VCaP (cell line): ENCODE results near the gene HSD17B4.
A peak's percentile ranks its signal among the peaks of the same experiment; 100 is the strongest.
"Not testable (repeated sequence)": the region's sequence is repeated elsewhere in the genome, so short reads cannot be mapped to it uniquely, and the experiment has no call there.

Experiments used
- H3K27ac ChIP-seq: fragments of 450-650 bp; 2 replicates; pipeline ENCODE4 v1.5.1; 2017
- CTCF ChIP-seq: fragments of 450-650 bp; conservative IDR thresholded peaks from 2 replicates; pipeline ENCODE4 v1.5.1; 2017; ENCODE audit warnings: mild to moderate bottlenecking, moderate library complexity

The HSD17B4 gene

DNA sequence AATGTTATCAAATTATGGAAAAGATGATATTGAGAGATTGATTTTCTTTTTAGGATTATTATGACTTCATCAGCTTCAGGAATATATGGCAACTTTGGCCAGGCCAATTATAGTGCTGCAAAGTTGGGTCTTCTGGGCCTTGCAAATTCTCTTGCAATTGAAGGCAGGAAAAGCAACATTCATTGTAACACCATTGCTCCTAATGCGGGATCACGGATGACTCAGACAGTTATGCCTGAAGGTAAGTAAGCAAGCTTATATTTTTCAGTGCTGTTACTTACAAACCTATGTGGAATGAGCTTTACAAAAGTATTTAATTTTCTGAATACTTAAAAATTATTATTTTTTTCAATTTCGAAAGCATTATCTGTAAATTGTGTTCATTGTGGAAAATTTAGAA is 26.5 kb downstream of the HSD17B4 start:
- H3K27ac ChIP-seq, result no peak overlapping the region
- TF ChIP-seq CTCF, result no peak

- not testable (repeated sequence) for H3K27ac ChIP-seq
These were observed 28.3 kb downstream of the HSD17B4 start for GRCh38 chr5:119480629-119481028.

DNA sequence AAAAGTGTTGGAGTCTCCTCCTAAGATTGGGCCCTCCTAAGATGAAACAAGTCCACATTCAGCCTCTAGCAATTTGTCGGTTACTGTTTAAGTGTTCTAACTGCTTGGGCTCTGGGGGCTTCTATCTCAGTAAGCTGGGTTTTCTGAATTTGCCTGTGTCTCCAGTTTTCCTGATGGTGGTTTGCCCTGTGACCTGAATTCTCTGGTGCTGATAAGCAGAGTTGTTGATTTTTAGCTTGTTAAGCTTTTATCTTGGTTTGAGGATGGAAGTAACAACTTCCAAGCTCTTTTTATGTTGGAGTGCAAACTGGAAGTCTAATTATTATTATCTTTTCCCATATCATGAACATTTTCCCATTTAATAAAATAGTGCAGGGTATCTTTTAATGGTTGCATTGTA is 30.9 kb downstream of the HSD17B4 start:
- TF ChIP-seq CTCF, result no peak
- H3K27ac ChIP-seq, result no peak overlapping the region

GRCh38 chr5:119484884-119485283 is 32.6 kb downstream of the HSD17B4 start:
- no peak overlapping the region for H3K27ac ChIP-seq
- TF ChIP-seq CTCF, result no peak

DNA sequence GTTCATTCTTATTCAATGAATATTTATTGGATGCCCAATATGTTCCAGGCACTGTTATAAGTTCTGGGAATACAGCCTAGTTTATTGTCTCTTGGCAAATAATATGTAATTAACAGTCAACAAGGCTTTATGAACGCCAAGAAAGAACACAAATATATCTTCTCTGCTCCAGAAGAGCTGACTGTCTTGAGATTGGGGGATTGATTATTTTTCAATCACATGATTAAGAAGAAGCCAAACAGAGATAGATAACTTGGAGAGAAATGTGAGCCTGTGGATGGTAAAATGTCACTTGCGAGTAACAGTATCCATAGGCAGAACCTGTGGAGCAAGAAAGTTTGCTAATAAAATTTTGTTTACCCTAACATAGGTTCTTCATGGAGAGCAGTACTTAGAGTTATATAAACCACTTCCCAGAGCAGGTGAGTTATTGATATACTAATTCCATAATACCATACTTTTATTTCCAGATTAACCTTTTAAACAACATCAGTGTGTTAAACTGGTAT is 49.4 kb downstream of the HSD17B4 start:
- peak overlapping the region; percentile 77 for H3K27ac ChIP-seq
- no peak for TF ChIP-seq CTCF

- H3K27ac ChIP-seq, result not testable (repeated sequence)
These were observed 51.6 kb downstream of the HSD17B4 start for GRCh38 chr5:119503939-119504338.

GRCh38 chr5:119512277-119512676 is 60.0 kb downstream of the HSD17B4 start:
- TF ChIP-seq CTCF, result no peak
- no peak overlapping the region for H3K27ac ChIP-seq

DNA sequence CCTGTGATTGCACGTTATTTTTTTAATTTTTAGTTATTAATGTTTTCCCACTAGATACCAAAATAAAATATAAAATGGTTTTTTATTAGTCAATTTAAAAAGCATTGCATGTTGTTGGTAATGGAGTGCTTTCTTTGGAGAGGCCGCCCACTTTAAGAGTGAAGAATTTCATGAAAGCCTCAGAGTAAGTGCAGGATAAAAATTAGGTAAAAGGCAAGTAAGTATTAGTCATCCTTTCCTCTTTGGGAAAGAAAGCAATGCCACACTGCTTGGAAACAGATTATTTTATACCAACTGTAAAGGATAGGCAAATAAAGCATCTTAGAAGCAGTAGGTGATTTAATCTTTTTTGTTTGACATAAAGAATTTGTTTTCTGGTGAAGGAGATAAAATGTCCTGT is 62.9 kb downstream of the HSD17B4 start:
- TF ChIP-seq CTCF, result no peak
- no peak overlapping the region for H3K27ac ChIP-seq

GRCh38 chr5:119517115-119517514 is 64.8 kb downstream of the HSD17B4 start:
- not testable (repeated sequence) for H3K27ac ChIP-seq
